ENCODE results near the gene ARAP2. TPM values are rescaled to one million over a fixed set of nuclear protein-coding genes. Genes with fewer than 3 reads are reported as not detected.

The ARAP2 gene
- total and polyA plus RNA-seq, 2 experiments from 2014 or later: 0.70 to 2.6 TPM

- no peak for DNase-seq (ENCODE audit: low read depth in 1 of 2, low spot score in 1 of 2)
- Histone ChIP-seq H3K4me3 (no peak overlapping the region), H3K36me3 (no peaks in the 10 kb centered on the region), H3K9me3 (ENCODE audit: low read depth) (no peaks in the 10 kb centered on the region), H3K27me3 (no peaks in the 10 kb centered on the region), H3K27ac (no peak overlapping the region), H3K4me1 (ENCODE audit: low read depth) (no peaks in the 10 kb centered on the region)
- TF ChIP-seq CTCF (IDR thresholded peaks at IDR 0.05; ENCODE audit: low read depth, low read length): no peak
Measured at GRCh38 chr4:36165631-36166005, 78.7 kb downstream of the ARAP2 start.

DNA sequence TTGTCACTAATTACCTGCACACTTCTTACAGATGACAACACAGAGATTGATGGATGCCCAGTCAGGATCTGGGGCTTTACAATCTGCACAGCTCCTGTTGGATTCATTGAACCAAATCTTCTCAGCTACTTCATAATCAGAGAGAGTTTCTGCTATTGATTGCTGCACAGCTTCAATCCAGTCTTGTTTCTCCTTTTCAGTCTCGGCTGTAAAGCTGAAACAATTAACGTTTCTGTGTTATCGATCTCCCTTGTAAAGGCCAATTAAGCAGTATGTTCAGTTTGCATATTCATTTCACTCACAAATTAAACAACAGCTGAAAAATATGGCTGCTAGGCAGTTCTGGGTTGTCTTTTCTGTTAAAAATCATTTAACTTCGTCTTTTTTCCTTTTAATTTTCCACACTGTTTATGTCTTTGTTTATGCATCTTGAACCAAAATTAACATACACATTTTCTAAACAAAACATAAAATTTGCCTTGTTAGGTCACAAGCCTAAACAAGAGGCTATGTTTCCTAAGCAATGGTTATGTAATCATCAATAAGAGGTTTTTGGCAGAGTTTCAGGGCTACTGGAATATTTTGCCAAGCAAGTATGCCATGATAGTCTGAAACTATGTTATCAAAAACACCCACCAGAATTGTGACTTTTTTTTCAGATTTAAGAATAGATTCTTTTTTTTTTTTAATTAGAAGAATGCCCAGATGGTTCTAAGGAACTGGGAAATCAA, 79.2 kb downstream of the ARAP2 start:
- H3K27ac ChIP-seq: no peak overlapping the region
- no peaks in the 10 kb centered on the region for H3K4me1 ChIP-seq (ENCODE audit: low read depth)
- H3K27me3 ChIP-seq: no peaks in the 10 kb centered on the region
- H3K4me3 ChIP-seq: no peak overlapping the region
- no peak for TF ChIP-seq CTCF (IDR thresholded peaks at IDR 0.05; ENCODE audit: low read depth, low read length)
- no peak for DNase-seq (ENCODE audit: low read depth in 1 of 2, low spot score in 1 of 2)
- H3K36me3 ChIP-seq: no peaks in the 10 kb centered on the region
- no peaks in the 10 kb centered on the region for H3K9me3 ChIP-seq (ENCODE audit: low read depth)

DNA sequence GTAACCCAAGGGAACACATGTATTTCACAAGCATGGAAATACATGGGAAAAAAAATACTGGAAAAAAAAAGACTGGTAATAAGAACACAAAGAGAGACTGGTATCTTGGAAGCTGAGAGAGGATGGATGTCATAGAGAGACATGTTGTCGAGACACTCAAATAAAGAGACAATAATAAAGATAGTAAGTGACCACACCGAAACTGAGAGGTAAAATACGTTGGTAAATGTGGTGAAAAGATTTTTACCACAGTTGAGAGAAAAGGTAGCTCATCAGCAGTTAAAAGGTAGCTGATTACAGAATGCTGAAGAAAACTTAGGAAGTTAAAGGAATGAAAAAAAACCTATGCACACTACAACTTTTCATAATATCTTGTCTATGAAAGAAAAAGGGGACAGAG, 81.1 kb downstream of the ARAP2 start:
- Histone ChIP-seq H3K4me3 (no peak overlapping the region), H3K27ac (no peak overlapping the region), H3K36me3 (no peaks in the 10 kb centered on the region), H3K27me3 (no peaks in the 10 kb centered on the region), H3K9me3 (ENCODE audit: low read depth) (no peaks in the 10 kb centered on the region), H3K4me1 (ENCODE audit: low read depth) (no peaks in the 10 kb centered on the region)
- DNase-seq (ENCODE audit: low read depth in 1 of 2, low spot score in 1 of 2): no peak
- no peak for TF ChIP-seq CTCF (IDR thresholded peaks at IDR 0.05; ENCODE audit: low read depth, low read length)

- Histone ChIP-seq H3K27ac (no peak overlapping the region), H3K4me1 (ENCODE audit: low read depth) (no peaks in the 10 kb centered on the region), H3K36me3 (no peaks in the 10 kb centered on the region), H3K27me3 (no peaks in the 10 kb centered on the region), H3K9me3 (ENCODE audit: low read depth) (no peaks in the 10 kb centered on the region), H3K4me3 (no peak overlapping the region)
- no peak for DNase-seq (ENCODE audit: low read depth in 1 of 2, low spot score in 1 of 2)
- TF ChIP-seq CTCF (IDR thresholded peaks at IDR 0.05; ENCODE audit: low read depth, low read length): no peak
Measured at GRCh38 chr4:36159208-36159607, 85.1 kb downstream of the ARAP2 start.

- no peak for TF ChIP-seq CTCF (IDR thresholded peaks at IDR 0.05; ENCODE audit: low read depth, low read length)
Measured at GRCh38 chr4:36152735-36153134, 91.6 kb downstream of the ARAP2 start.

More at GRCh38 chr4:36152735-36153134, 91.6 kb downstream of the ARAP2 start:
- no peak overlapping the region for H3K27ac ChIP-seq
- no peak for DNase-seq (ENCODE audit: low read depth in 1 of 2, low spot score in 1 of 2)
- no peaks in the 10 kb centered on the region for H3K36me3 ChIP-seq
- no peaks in the 10 kb centered on the region for H3K4me1 ChIP-seq (ENCODE audit: low read depth)
- H3K9me3 ChIP-seq (ENCODE audit: low read depth): no peaks in the 10 kb centered on the region
- no peaks in the 10 kb centered on the region for H3K27me3 ChIP-seq
- H3K4me3 ChIP-seq: no peak overlapping the region

All from cardiac muscle cell (in vitro differentiated cells and primary cell).